NCI-H526 treated with DMSO at 0.1 percent for 48 hours (cell line): ENCODE measurements around the gene PCLAF.
"Not testable (repeated sequence)": the region's sequence is repeated elsewhere in the genome, so short reads cannot be mapped to it uniquely, and the experiment has no call there.

Experiments
- DNase-seq: peaks from one replicate; lab custom pipeline; 2025; lab: John Stamatoyannopoulos, UW

PCLAF gene

DNA sequence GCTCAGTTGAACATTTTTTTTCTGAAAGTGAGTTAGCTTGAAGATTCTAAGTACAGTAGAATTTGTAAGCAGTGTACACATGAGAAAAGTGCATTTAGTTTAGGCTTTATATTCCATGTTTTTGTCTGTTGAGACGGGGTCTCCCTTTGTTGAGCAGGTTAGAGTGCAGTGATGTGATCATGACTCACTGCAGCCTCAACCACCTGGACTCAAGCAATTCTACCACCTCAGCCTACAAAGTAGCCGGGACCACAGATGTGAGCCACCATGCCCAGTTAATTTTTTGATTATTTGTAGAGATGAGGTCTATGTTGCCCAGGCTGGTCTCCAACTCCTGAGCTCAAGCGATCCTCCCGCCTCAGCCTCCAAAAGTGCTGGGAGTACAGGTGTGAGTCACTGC is 20.0 kb downstream of the PCLAF start:
- no peak for DNase-seq

DNA sequence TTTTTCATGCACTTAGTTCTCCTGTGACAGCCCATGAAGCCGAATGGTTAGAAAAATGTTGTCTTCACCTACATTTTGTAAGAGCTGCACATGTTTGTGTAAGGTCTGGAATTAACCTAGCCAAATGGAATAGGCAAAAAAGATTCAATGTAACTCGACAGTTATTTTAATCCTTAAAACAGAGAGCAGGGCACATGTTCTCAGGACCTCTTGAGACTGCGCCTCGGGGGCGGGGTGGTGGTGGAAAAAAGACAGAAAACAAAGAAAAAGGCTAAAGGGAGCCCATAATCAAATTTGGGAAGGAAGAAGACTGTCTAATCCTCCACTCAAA is 24.6 kb downstream of the PCLAF start:
- DNase-seq = no peak

DNA sequence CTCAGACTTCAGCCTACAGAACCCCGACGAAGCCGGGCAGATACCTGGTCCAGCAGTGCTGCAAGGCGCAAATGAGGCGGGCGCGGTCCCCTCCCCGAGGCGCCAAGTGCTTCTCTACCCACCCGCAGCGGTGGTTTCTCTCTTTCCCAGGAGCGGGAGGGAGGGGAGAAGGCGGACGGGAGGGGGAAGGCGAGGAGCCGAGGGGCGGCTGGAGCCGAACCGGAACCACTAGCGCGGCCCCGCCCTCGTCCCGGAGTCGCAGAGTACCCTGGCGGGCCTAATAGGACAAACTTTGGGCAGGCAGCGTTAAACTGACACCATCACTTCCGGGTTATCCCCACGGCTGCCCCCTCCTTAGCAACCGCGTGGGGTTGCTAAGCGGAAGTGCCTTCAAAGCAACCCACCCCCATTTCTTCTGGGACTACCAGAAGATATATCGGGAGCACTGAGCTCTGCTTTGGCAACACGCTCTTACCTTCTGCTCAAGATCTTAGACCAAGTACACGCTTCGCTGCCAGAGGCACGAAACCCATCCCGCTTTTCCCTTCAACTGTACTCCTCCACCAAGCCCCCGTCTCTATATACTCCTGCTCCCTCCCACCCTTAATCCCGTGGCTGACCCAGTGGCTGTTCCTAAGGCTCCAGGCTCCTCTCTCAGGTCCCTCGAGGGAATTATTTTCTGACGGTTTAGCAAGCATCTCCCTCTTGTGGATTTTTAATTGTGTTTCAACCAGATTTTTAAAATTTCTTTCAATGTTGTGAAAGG is 25.1 kb downstream of the PCLAF start, which contains the start of gene CSNK1G1:
Gene CSNK1G1 (minus strand): TSS at position 230 of the 766 bp plus-strand sequence. CDS start 55,674 bp downstream, outside the sequence.
- DNase-seq = peak; percentile 95

DNA sequence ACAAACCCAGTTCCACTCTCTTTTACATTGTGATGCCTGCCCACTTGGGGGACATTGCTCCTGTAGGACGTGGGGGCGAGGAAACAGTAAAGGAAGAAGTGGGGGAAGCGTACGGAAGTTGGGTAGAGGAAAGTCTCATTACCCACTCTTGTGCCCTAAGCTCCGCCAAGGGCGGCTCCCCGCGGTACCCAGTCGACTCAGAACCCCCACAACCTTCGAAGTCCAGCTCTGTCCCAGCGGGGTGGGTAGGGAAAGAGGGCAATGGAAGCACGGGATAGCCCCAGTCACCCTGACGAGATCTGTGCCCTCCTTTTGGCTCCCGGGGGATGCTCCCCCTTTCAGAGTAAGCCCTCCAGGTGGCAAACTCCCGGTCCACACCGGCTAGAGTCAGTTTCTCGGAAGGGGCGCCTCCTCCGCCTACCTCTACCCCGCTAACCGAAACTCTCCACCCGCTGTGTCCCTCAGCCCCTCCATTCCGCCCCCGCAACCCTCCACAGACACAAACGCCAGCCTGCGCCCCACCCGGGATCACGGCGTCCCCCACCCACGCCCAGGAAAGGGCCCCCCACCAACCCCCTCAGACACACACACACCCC is 25.8 kb downstream of the PCLAF start:
- DNase-seq = no peak

DNA sequence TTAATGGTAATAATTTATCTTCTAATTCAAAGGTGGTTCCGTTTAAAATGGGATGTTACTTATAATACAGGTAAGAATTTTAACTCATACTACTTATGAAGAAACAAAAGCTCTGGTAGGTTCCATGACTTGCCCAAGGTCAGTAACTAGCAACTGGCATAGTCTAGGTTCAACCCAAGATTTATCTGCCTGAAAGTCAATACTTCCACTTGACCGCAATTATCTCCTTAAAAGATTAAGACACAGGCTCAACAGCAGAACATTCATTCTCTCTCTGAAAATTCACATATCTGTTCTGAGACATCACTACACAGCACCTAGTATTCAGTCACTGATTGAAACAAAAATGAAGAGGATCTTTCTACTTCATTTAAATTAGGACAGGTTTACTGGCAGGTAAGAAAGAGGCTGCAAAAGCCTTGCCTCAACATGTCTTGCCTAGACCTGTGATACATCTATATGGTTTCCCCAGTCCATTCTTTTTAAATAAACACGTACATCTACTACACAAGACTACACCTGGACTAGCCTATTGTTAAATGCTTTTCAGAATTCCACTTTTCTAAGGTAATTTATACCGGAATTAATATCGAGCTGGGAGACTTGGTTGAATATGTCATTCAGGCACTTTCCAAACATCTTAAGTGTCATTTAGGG is 26.4 kb downstream of the PCLAF start:
- DNase-seq = no peak

DNA sequence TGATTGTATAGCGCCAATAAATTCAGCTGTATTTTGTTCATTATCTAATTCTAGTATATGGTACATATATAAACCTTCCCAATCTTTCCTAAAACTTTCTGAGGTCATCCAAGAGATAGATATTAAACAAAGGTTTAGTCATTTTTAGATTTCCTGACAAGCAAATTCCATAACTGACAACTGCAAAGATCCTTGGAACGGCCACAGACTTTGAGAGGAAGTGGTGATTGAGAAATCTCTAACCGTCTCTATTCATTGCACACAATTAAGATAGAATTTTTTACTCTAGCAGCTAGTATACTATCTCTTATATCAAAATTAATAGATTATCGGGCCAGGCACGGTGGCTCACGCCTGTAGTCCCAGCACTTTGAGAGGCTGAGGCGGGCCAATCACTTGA is 30.0 kb downstream of the PCLAF start:
- DNase-seq = no peak

DNA sequence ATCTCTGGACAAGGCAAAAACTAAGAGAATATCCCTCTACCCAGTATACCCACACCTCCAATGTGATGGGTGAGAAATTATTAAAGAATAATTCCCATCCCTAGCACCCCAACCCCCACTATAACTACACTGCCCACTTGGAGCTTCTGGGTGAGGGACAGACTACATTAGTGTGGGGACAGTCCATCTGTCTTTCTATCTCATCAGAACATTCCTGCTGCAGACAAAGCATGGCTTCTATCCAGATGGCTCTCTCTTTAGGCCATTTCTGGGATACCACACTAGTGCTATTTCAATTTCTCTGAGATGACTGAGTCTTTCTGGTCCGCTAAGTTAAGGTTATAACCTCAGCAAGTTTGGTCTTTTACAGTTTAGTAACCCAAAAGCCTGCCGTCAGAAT is 31.9 kb downstream of the PCLAF start:
- no peak for DNase-seq

DNA sequence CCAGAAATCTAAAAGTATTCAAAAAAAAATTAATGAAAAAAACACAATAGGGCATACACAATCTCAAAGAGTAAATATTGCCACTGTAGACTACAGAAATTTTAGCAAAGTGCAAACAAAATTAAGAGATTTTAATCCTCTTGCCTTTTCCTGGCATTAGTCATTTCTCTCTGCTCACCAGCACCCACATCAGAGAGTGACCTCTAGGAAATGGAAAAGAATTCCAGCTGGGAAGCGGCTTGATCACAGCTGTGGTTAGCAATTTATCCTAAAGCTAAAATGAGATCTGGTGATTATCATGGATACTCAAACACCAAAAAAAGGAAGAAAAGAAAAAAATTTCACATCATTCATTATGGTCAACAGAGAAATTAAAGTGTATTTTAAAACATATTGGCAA is 32.8 kb downstream of the PCLAF start:
- DNase-seq = no peak

DNA sequence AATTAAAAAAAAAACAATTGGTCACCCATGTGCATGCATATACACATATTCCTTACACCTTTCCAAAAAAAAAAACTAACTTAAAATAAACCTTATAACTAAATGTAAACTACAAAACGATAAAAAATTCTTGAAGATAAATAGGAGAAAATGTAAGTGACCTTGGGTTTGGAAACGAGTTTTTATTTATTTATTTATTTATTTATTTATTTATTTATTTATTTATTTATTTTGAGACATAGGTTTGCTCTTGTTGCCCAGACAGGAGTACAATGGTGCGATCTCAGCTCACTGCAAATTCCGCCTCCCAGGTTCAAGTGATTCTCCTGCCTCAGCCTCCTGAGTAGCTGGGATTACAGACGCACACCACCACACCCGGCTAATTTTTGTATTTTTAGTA is 35.0 kb downstream of the PCLAF start:
- not testable (repeated sequence) for DNase-seq

DNA sequence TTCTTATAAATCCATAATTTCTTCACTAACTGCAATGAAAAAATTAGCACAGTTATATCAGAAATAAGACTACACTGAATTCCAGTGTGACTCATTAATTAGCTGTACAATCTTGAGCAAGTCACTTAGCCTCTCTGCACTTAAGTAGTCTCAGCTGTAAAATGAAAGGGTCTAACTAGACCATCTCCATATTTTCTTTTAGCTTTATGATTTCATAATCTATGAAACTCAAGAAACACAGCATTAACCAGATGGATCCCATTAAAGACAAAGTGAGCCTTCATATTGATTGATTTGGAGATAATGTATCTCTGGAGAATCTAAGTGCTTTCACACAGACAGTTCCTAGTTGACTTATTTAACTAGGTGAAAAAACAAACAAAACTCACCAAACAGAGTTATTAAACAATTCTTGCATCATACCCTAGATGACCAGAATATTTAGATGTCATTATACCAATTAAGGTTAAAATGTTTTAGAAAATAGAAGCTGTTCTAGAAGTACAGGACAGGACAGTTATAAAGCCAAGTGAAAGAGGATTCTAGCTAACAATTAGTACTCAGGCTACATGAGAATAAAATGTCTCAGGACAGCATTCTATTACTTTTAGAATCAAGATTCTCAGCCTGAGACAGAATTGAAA is 36.5 kb downstream of the PCLAF start:
- DNase-seq = no peak

DNA sequence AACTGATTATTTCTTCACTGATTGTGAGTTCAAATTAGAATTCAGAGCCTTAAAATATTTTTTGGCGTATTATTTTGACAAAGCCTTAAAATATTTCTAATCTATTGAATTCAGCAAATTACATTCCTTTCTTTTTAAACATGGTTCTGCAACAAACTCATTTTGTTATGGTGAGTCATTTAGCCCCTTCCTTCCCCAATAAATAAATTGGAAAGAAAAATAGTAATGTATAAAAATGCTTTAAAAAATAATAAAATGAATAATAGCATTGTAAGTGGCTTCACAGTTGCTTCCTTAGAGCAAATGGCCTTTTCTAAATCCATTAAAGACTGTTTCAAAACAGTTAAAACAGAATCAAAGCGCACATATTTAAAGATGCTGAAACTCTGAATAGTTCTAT is 37.4 kb downstream of the PCLAF start:
- no peak for DNase-seq

DNA sequence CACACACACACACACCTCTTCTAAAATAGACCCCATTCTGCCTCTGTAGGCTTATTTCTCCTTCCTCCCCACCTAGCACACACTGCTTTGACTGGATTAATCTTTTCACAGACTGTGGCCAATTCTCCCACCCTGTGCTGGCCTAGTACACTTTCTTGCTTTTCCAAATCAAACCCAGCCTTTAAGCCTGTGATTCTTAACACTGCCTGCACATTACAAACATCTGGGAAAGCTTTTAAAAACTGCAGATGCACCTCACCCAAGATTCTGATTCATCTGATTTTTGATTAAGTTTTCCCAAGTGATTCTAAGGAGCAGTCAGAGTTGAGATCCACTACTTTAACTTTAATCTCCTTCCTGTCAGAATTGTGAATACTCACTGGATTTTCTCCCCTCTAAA is 38.0 kb downstream of the PCLAF start:
- DNase-seq = no peak

DNA sequence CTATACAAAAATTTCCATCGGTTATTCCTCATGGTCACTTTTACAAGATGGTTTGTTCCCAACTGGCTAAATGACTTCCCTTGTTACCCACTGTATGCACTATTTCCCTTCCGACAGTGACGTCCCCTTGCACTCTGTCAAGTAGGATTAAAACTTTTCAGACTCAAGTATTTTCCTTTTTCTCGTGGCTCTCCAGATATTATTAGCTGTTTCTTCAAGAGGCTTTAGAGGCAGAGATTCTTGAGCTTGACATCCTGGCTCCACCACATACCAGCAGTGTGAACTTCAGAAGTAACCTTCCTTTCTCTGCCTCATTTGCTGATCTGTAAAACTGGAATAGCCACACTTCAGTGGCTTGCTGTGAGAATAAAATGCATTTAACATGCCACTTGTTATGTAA is 39.3 kb downstream of the PCLAF start:
- DNase-seq = no peak

DNA sequence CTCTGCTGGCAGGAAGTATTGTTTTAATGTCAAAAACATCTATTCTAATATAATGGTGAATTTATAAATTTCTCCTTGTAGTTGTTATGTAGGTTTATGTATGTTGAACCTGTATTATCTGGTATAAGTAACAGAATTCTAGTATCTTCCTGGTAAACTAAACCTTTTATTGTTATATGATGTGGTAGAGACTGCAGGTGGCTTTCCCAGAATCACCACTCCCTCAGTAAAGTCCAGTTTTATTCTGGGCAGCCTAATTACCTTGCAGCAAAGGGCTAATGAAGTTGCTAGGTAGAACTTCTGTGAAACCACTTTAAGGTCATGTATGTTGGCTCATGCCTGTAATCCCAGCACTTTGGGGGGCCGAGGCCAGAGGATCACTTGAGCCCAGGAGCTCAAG is 40.9 kb downstream of the PCLAF start:
- DNase-seq = no peak

DNA sequence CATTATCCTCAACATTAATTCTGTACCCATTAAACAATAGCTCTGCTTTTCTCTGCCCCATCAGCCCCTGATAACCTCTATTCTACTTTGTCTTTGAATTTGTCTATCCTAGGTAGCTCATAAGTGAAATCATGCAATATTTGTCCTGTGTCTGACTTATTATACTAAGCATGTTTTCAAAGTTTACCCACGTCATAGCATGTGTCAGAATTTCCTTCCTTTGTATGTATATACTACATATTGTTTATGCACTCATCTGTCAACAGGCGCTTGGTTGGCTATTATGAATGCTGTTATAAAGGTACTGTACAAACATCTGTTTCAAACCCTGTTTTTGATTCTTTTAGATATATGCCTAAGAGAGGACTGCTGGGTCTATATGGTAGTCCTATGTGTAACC is 43.5 kb downstream of the PCLAF start:
- DNase-seq = no peak

DNA sequence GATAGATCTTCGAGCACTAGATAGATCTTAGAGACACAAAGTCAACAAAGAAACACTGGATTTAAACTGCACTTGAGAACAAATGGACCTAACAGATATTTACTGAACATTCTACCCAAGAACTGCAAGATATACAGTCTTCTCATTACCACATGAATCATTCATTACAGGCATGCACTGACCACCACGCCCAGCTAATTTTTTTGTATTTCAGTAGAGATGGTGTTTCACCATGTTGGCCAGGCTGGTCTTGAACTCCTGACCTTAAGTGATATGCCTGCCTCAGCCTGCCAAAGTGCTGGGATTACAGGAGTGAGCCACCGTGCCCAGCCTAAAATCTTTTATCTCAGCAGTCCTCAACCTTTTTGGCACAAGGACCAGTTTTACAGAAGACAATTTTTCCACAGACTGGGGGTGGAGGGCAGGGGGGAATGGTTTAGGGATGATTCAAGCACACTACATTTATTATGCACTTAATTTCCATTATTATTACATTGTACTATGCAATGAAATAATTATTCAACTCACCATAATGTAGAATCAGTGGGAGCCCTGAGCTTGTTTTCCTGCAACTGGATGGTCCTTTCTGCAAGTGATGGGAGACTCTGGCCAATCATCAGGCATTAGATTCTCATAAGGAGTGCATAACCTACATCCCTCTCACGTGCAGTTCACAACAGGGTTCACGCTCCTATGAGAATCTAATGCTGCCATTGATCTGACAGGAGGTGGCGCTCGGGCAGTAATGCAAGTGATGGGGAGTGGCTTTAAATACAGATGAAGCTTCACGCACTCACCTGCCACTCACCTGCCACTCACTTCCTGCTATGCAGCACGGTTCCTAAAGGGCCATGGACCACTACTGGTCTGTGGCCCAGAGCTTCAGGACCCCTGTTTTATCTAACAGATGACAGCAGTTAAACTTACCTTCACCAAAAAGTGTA is 47.0 kb downstream of the PCLAF start:
- DNase-seq = no peak

DNA sequence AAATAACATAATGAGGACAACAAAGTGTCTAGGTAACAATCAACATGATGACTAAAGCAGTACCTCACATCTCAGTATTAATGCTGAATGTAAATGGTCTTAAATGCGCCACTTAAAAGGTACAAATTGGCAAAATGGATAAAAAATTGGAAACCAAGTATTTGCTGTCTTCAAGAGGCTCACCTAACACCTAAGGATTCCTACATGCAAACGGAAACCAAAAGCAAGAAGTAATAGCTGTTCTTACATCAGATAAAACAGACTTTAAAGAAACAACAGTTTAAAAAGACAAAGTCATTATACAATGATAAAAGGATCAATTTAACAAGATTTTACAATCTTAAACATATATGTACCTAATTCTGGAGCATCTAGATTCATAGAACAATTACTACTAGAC is 47.7 kb downstream of the PCLAF start:
- no peak for DNase-seq

DNA sequence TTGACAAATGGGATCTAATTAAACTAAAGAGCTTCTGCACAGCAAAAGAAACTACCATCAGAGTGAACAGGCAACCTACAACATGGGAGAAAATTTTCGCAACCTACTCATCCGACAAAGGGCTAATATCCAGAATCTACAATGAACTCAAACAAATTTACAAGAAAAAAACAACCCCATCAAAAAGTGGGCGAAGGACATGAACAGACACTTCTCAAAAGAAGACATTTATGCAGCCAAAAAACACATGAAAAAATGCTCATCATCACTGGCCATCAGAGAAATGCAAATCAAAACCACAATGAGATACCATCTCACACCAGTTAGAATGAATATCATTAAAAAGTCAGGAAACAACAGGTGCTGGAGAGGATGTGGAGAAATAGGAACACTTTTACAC is 49.6 kb downstream of the PCLAF start:
- not testable (repeated sequence) for DNase-seq

DNA sequence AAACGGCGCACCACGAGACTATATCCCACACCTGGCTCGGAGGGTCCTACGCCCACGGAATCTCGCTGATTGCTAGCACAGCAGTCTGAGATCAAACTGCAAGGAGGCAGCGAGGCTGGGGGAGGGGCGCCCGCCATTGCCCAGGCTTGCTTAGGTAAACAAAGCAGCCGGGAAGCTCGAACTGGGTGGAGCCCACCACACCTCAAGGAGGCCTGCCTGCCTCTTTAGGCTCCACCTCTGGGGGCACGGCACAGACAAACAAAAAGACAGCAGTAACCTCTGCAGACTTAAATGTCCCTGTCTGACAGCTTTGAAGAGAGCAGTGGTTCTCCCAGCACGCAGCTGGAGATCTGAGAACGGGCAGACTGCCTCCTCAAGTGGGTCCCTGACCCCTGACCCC is 54.3 kb downstream of the PCLAF start:
- DNase-seq = not testable (repeated sequence)

DNA sequence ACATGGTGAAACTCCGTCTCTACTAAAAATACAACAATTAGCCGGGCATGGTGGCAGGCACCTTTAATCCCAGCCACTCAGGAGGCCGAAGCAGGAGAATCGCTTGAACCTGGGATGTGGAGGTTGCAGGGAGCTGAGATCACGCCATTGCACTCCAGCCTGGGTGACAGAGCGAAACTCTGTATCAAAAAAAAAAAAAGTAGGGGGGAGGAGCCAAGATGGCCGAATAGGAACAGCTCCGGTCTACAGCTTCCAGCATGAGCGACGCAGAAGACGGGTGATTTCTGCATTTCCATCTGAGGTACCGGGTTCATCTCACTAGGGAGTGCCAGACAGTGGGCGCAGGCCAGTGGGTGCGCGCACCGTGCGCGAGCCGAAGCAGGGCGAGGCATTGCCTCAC is 54.8 kb downstream of the PCLAF start:
- DNase-seq = not testable (repeated sequence)

DNA sequence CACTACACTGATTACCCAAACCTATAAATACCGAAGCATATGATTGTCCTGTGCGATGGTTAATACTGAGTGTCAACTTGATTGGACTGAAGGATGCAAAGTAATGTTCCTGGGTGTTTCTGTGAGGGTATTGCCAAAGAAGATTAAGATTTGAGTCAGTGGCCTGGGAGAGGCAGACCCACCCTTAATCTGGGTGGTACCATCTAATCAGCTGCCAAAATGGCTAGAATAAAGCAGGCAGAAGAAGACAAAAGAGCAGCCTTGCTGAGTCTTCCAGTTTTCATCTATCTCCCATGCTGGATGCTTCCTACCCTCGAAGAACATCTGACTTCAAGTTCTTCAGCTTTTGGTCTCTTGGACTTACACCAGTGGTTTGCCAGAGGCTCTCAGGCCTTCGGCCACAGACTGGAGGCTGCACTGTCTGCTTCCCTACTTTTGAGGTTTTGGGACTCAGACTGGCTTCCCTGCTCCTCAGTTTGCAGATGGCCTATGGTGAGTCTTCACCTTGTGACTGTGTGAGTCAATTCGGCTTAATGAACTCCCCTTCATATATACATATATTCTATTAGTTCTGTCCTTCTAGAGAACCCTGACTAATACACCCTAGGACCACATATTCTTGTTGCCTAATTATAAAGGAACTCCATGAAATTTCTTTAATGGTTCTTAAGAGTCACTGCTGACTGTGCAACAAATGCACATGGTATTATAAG is 56.9 kb downstream of the PCLAF start:
- DNase-seq = no peak
